Keratinocyte (primary cell): Measurements from ENCODE around the gene C20orf144. TPM values are rescaled to one million over a fixed set of nuclear protein-coding genes. Genes with fewer than 3 reads are reported as not detected.
A peak's percentile ranks its signal among the peaks of the same experiment; 100 is the strongest.

ENCODE experiments used
- DNase-seq: peaks from one replicate; pipeline ENCODE4 v3.0.0-alpha.2; 2011; ENCODE audit warnings: low read depth, missing footprints, low spot score
- FAIRE-seq: peaks from 2 replicates; lab custom pipeline; 2011; peaks lifted over from hg19 to GRCh38; lab: Jason Lieb, UNC
- H2AFZ ChIP-seq: 2 replicates; pipeline ENCODE4 v1.6.0; 2012; ENCODE audit warnings: low read length, control low read depth, inconsistent platforms; ENCODE audit not compliant: control insufficient read depth
- H3K27ac ChIP-seq: 2 replicates; pipeline ENCODE4 v1.5.1; 2011; ENCODE audit warnings: low read length; ENCODE audit not compliant: control insufficient read depth, insufficient read depth
- H3K27me3 ChIP-seq: 3 replicates; pipeline ENCODE4 v1.6.0; 2011; ENCODE audit warnings: low read length; ENCODE audit not compliant: control insufficient read depth, insufficient read depth; ENCODE audit errors: extremely low read depth
- H3K36me3 ChIP-seq, 2 experiments: 2 replicates in 1 of 2; 3 replicates in 1 of 2; pipeline ENCODE4 v1.5.1; 2011; ENCODE audit warnings: low read length in 2 of 2, mild to moderate bottlenecking in 1 of 2; ENCODE audit not compliant: control insufficient read depth in 2 of 2, insufficient read depth in 2 of 2; ENCODE audit errors: extremely low read depth in 1 of 2
- H3K4me1 ChIP-seq: 3 replicates; pipeline ENCODE4 v1.5.1; 2011; ENCODE audit warnings: low read length; ENCODE audit not compliant: control insufficient read depth, insufficient read depth; ENCODE audit errors: extremely low read depth
- H3K4me2 ChIP-seq: 3 replicates; pipeline ENCODE4 v1.6.0; 2011; ENCODE audit warnings: low read depth, low read length; ENCODE audit not compliant: control insufficient read depth, insufficient read depth; ENCODE audit errors: extremely low read depth
- H3K4me3 ChIP-seq, 3 experiments: fragments of 200-600 bp in 1 of 3; sonication (generic) in 1 of 3; 2 replicates in 2 of 3; 3 replicates in 1 of 3; pipeline ENCODE4 v1.5.1; 2011 to 2016; ENCODE audit warnings: low read length in 3 of 3, mild to moderate bottlenecking in 3 of 3, control low read depth in 2 of 3, inconsistent platforms in 1 of 3, low read depth in 1 of 3, mixed read lengths in 1 of 3, mixed run types in 1 of 3, moderate library complexity in 1 of 3; ENCODE audit not compliant: control insufficient read depth in 2 of 3, insufficient read depth in 2 of 3; ENCODE audit errors: extremely low read depth in 1 of 3
- H3K79me2 ChIP-seq: 2 replicates; pipeline ENCODE4 v1.6.0; 2012; ENCODE audit warnings: low read length; ENCODE audit not compliant: control insufficient read depth, insufficient read depth
- H3K9ac ChIP-seq: 3 replicates; pipeline ENCODE4 v1.6.0; 2011; ENCODE audit warnings: low read length; ENCODE audit not compliant: control insufficient read depth, insufficient read depth; ENCODE audit errors: extremely low read depth
- H3K9me1 ChIP-seq: 3 replicates; pipeline ENCODE4 v1.6.0; 2011; ENCODE audit warnings: low read length; ENCODE audit not compliant: control insufficient read depth, insufficient read depth; ENCODE audit errors: extremely low read depth
- H3K9me3 ChIP-seq: 2 replicates; pipeline ENCODE4 v1.5.1; 2012; ENCODE audit warnings: low read depth, low read length; ENCODE audit not compliant: control insufficient read depth
- H4K20me1 ChIP-seq: 3 replicates; pipeline ENCODE4 v1.6.0; 2011; ENCODE audit warnings: low read length; ENCODE audit not compliant: control insufficient read depth, insufficient read depth; ENCODE audit errors: extremely low read depth
- EZH2 ChIP-seq: IDR thresholded peaks from one replicate; pipeline ENCODE4 v1.6.1; 2012; ENCODE audit warnings: inconsistent platforms, mild to moderate bottlenecking, low read length, moderate library complexity
- dilution Hi-C: fragments of 300-500 bp; cut with MboI; formaldehyde crosslinking; loops from one replicate; pipeline ENCODE4 v1.7.0; 2020; ENCODE audit warnings: low sequenced_read_pairs; ENCODE audit not compliant: extremely low pct_ligation_motif_present
- polyA plus RNA-seq, 5 experiments: library from polyadenylated mRNA; depleted of rRNA in 3 of 5; stranded (reverse) in 3 of 5; stranded (forward) in 1 of 5; unstranded in 1 of 5; fragments of >200 nt; gene quantifications; 1 replicate in 1 of 5; 2 replicates in 3 of 5; 3 replicates in 1 of 5; pipeline versions ENCODE4 v1.2.1 to v1.2.3, GENCODE V29; 2011 to 2012; ENCODE audit warnings: missing spikeins in 2 of 5, low read depth in 1 of 5, low replicate concordance in 1 of 5
- TF ChIP-seq, protein P1 (sequence below), 3 experiments: IDR thresholded peaks in 1 of 3; conservative IDR thresholded peaks in 1 of 3; optimal IDR thresholded peaks in 1 of 3; 2 replicates in 2 of 3; 3 replicates in 1 of 3; pipeline versions ENCODE3 to v1.5.1; 2011; ENCODE audit warnings: low read length in 3 of 3, mild to moderate bottlenecking in 3 of 3, moderate library complexity in 2 of 3, control low read depth in 1 of 3, inconsistent platforms in 1 of 3; ENCODE audit not compliant: insufficient read depth in 2 of 3; ENCODE audit errors: extremely low read depth in 1 of 3

C20orf144 gene
- polyA plus RNA-seq, 1 donor (not counting 4 experiments of a cell fraction or from before 2014, with no cell fraction given): 0.03 TPM

DNA sequence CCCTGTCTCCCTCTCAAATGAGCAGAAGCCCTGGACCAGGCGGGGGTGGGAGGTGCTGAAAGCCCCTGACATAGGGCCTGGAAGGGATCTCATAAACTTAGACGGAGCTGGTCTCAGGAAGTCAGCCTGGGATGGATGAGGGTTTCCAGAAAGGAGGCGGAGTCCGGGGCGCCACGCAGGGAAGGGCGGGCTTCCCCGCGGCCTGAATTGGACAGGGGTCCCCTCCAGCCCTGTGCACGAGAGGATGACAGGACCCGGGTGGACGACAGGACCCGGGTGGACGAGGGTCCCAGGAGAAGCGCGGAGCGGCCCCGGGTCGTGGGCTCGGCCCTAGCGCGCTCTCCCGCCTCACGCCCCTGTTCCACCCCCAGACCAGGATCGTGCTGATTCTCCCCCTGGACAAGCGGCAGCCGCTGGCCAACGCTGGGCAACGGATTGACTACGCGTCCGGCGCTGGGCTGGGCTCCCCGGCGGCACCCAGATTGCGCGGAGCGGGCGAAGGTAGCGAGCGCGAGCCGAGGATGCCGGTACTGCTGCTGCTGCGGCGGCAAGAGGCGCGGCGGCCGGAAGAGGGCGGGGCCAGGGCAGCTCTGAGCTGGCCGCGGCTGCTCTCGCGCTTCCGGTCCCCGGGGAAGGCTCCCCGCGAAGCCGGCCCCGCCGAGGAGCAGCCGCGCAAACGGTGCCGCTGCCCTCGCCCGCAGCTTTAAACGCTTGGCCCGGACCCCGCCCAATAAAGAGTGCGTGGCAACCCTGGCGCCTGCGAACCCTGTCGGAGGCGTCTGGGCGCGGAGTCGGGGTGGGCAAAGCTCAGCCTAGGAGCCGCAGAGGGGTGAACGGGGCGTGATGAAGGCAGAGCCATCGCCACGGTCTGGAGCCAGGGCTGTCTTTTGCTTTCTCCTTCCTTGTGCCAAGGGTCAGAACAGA, 1.3 kb downstream of the C20orf144 start:
- Histone ChIP-seq H3K9me3 (no peaks in the 10 kb centered on the region), H3K79me2 (no peaks in the 10 kb centered on the region), H3K9ac (peak overlapping the region; percentile 78), H3K4me1 (peaks cover 25% of the 10 kb centered on the region), H3K36me3 (no peaks in the 10 kb centered on the region), H3K4me3 (peak overlapping the region; percentile 76 to 85 (median 78)), H4K20me1 (no peaks in the 10 kb centered on the region), H3K27ac (peak overlapping the region; percentile 43), H3K27me3 (no peaks in the 10 kb centered on the region), H3K9me1 (no peaks in the 10 kb centered on the region), H2AFZ (peak overlapping the region; percentile 88), H3K4me2 (peak overlapping the region; percentile 97)
- no peak for DNase-seq
- TF ChIP-seq EZH2: no peak
- TF ChIP-seq, protein P1, sequence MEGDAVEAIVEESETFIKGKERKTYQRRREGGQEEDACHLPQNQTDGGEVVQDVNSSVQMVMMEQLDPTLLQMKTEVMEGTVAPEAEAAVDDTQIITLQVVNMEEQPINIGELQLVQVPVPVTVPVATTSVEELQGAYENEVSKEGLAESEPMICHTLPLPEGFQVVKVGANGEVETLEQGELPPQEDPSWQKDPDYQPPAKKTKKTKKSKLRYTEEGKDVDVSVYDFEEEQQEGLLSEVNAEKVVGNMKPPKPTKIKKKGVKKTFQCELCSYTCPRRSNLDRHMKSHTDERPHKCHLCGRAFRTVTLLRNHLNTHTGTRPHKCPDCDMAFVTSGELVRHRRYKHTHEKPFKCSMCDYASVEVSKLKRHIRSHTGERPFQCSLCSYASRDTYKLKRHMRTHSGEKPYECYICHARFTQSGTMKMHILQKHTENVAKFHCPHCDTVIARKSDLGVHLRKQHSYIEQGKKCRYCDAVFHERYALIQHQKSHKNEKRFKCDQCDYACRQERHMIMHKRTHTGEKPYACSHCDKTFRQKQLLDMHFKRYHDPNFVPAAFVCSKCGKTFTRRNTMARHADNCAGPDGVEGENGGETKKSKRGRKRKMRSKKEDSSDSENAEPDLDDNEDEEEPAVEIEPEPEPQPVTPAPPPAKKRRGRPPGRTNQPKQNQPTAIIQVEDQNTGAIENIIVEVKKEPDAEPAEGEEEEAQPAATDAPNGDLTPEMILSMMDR (optimal IDR thresholded peaks at IDR 0.05 in 1 of 3, IDR thresholded peaks at IDR 0.05 in 1 of 3, conservative IDR thresholded peaks at IDR 0.05 in 1 of 3; ENCODE audit: extremely low read depth in 1 of 3, insufficient read depth in 2 of 3, low read length in 3 of 3): no peak
- no peak for FAIRE-seq
- dilution Hi-C loops: no loop called here

DNA sequence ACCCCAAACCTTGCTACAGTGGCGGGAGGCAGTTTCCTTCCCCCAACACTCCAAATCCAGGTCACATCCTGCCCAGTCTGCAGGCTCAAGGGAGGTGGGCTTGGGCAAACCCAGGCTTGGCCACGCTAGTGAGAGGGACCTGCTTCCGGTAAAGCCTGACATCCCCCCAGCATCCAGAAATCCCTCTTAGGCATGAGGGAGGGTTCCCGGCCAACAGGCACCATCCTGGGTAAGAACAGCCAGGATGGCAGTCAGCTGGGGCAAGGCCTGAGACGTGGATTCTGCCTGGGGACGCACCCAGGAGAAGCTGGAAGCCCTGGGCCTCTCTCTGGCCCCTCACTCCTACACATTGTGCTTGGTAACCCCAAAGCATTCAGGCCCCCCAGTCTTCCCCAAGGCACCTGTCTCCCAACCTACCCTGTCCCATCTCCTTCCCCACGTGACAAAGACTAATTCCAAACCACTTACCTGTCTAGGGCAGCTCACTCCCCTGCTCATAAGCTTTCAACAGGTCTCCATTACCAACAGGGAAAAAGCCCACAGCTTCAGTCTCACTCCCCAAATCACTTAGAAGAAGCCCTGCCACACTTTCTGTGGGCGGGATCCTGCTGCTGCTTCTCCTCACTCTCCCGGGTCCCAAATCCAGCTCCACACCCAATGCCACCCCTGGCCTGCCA, 2.1 kb downstream of the C20orf144 start:
- DNase-seq (no peak), FAIRE-seq (no peak)
- Histone ChIP-seq H3K9ac (peak overlapping the region; percentile 78), H3K9me3 (no peaks in the 10 kb centered on the region), H4K20me1 (no peaks in the 10 kb centered on the region), H3K9me1 (no peaks in the 10 kb centered on the region), H3K27me3 (no peaks in the 10 kb centered on the region), H2AFZ (peak overlapping the region; percentile 88), H3K4me3 (peak overlapping the region; percentile 76 to 85 (median 78)), H3K36me3 (no peaks in the 10 kb centered on the region), H3K4me1 (peaks cover 27% of the 10 kb centered on the region), H3K79me2 (no peaks in the 10 kb centered on the region), H3K4me2 (peak overlapping the region; percentile 97), H3K27ac (peak overlapping the region; percentile 43)
- no peak for TF ChIP-seq EZH2
- TF ChIP-seq, protein P1 (optimal IDR thresholded peaks at IDR 0.05 in 1 of 3, IDR thresholded peaks at IDR 0.05 in 1 of 3, conservative IDR thresholded peaks at IDR 0.05 in 1 of 3; ENCODE audit: extremely low read depth in 1 of 3, insufficient read depth in 2 of 3, low read length in 3 of 3): no peak
- dilution Hi-C loops: no loop called here
